ENCODE data around the gene RAB4A.

The RAB4A gene

GRCh38 chr1:229262239-229262638, 8.7 kb upstream of the RAB4A start:
- TF ChIP-seq CTCF (IDR thresholded peaks at IDR 0.05; ENCODE audit: low read depth, low read length) (no peak), POLR2A (IDR thresholded peaks at IDR 0.05; ENCODE audit: extremely low read depth, insufficient read length) (no peak), MAX (IDR thresholded peaks at IDR 0.05; ENCODE audit: low read depth, low read length) (no peak), MYC (IDR thresholded peaks at IDR 0.05; ENCODE audit: low read depth, low read length) (no peak)
- DNase-seq (ENCODE audit: low read depth): no peak
- H3K4me3 ChIP-seq (ENCODE audit: low read depth, low read length): no peak overlapping the region

GRCh38 chr1:229263254-229263653, 7.7 kb upstream of the RAB4A start:
- no peak for DNase-seq (ENCODE audit: low read depth)
- no peak for TF ChIP-seq CTCF (IDR thresholded peaks at IDR 0.05; ENCODE audit: low read depth, low read length)
- no peak for TF ChIP-seq MYC (IDR thresholded peaks at IDR 0.05; ENCODE audit: low read depth, low read length)
- TF ChIP-seq MAX (IDR thresholded peaks at IDR 0.05; ENCODE audit: low read depth, low read length): no peak
- no peak for TF ChIP-seq POLR2A (IDR thresholded peaks at IDR 0.05; ENCODE audit: extremely low read depth, insufficient read length)
- H3K4me3 ChIP-seq (ENCODE audit: low read depth, low read length): no peak overlapping the region

- no peak for TF ChIP-seq CTCF (IDR thresholded peaks at IDR 0.05; ENCODE audit: low read depth, low read length)
- TF ChIP-seq POLR2A (IDR thresholded peaks at IDR 0.05; ENCODE audit: extremely low read depth, insufficient read length): no peak
- TF ChIP-seq MYC (IDR thresholded peaks at IDR 0.05; ENCODE audit: low read depth, low read length): no peak
- TF ChIP-seq MAX (IDR thresholded peaks at IDR 0.05; ENCODE audit: low read depth, low read length): no peak
- no peak for DNase-seq (ENCODE audit: low read depth)
- H3K4me3 ChIP-seq (ENCODE audit: low read depth, low read length): no peak overlapping the region
These were observed 6.8 kb upstream of the RAB4A start for GRCh38 chr1:229264068-229264467.

GRCh38 chr1:229264487-229264886, 6.4 kb upstream of the RAB4A start:
- no peak for DNase-seq (ENCODE audit: low read depth)
- no peak for TF ChIP-seq CTCF (IDR thresholded peaks at IDR 0.05; ENCODE audit: low read depth, low read length)
- no peak overlapping the region for H3K4me3 ChIP-seq (ENCODE audit: low read depth, low read length)

GRCh38 chr1:229266274-229266673, 4.6 kb upstream of the RAB4A start:
- no peak overlapping the region for H3K4me3 ChIP-seq (ENCODE audit: low read depth, low read length)
- no peak for TF ChIP-seq MYC (IDR thresholded peaks at IDR 0.05; ENCODE audit: low read depth, low read length)
- TF ChIP-seq POLR2A (IDR thresholded peaks at IDR 0.05; ENCODE audit: extremely low read depth, insufficient read length): no peak
- no peak for TF ChIP-seq CTCF (IDR thresholded peaks at IDR 0.05; ENCODE audit: low read depth, low read length)
- no peak for TF ChIP-seq MAX (IDR thresholded peaks at IDR 0.05; ENCODE audit: low read depth, low read length)
- no peak for DNase-seq (ENCODE audit: low read depth)

- H3K4me3 ChIP-seq (ENCODE audit: low read depth, low read length): no peak overlapping the region
- no peak for TF ChIP-seq POLR2A (IDR thresholded peaks at IDR 0.05; ENCODE audit: extremely low read depth, insufficient read length)
- TF ChIP-seq MYC (IDR thresholded peaks at IDR 0.05; ENCODE audit: low read depth, low read length): no peak
- no peak for TF ChIP-seq MAX (IDR thresholded peaks at IDR 0.05; ENCODE audit: low read depth, low read length)
- no peak for TF ChIP-seq CTCF (IDR thresholded peaks at IDR 0.05; ENCODE audit: low read depth, low read length)
- DNase-seq (ENCODE audit: low read depth): no peak
These were observed 3.9 kb upstream of the RAB4A start for GRCh38 chr1:229266832-229267500.
